HuH-7 (cell line): ENCODE measurements around the gene IRF5.

Experiments used
- DNase-seq: peaks from one replicate; pipeline ENCODE4 v3.0.0; 2011; ENCODE audit warnings: low spot score

Gene IRF5

GRCh38 chr7:128921866-128922440 lies 15.8 kb upstream of the IRF5 start:
- DNase-seq = no peak

DNA sequence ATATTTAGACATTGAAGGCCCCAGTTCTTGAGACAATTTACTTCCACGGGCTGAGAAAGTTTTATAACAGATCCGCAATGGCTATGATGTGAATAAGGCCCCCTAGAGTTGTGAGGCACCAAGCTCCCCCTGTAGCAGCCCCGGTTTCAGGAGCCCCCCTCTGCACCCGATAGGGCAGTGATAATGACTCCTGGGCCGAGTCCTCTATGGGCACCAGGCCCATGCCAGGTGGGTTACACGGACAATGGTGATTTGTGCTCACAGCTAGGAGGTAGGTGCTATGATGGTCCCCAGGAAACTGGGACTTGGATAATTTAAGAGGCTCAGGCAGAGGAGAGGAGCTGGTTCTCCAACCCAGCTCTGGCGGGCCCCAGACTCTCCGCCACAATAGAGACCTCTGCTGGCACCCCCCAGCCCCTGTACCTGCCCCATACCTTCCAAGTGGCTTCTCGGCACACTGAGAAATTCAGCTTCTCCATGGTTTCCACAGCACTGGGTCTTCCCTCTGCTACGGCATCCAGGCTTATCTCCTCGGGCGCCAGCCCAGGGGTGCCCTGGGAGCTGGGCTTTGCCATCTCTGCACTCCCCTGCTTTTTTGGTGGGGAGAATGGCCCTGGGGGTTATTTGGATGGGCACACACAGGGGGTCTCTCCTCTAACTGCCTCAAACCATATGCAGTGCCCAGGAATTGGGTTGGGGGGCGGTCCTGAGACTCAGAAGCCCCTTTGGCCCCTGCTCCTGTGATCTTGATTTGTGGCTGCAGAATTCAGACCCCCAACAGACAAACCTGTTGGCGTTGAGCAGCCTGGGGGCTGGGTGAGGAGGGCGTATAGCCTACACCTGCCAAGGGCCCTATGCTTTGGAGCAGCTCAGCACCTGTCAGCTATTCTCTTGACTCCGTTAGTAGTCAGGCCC lies 15.0 kb upstream of the IRF5 start:
- no peak for DNase-seq

DNA sequence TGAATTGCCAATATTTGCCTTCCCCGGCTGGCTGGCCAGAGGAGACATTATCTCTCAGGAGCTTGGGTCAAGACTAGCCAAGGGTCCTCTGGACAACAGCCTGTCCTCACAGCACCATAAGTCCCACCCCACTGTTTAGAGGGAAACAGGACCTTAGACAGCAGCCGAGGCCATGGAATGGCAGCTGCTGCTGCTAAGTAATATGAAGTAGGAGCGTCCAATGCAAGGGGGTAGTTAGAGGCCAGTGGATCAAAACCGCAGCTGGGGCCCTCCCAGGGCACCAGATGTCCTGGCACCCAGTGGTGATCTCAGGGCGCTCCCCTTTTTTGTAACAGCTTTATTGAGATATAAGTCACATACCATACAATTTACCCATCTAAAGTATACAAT lies 14.3 kb upstream of the IRF5 start:
- DNase-seq = no peak

DNA sequence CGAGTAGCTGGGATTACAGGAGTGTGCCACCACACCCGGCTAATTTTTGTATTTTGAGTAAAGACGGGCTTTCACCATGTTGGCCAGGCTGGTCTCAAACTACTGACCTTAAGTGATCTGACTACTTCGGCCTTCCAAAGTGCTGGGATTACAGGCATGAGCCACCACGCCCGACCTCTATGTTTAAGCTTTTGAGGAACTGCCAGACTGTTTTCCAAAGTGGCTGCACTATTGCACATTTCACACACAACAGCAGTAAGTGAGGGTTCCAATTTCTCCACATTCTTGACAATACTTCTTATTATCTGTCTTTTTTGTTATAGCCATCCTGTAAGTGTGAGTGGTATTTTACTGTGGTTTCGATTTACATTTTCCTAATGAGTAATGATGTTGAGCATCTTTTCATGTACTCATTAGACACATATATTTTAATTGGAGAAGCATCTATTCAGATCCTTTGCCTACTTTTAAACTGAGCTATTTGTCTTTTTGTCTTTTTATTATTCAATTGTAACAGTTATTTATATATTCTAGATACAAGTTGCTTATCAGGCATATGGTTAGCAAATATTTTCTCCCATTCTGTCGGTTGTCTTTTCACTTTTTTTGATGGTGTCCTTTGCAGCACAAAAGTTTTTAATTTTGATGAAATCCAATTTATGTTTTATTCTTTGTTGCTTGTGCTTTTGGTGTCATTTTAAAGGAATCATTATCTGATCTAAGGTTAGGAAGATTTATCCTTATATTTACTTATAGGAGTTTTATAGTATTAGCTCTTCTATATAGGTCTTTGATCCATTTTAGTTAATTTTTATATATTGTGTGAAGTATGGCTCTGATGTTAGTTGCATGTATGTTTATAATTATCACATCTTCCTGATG lies 12.8 kb upstream of the IRF5 start:
- no peak for DNase-seq

DNA sequence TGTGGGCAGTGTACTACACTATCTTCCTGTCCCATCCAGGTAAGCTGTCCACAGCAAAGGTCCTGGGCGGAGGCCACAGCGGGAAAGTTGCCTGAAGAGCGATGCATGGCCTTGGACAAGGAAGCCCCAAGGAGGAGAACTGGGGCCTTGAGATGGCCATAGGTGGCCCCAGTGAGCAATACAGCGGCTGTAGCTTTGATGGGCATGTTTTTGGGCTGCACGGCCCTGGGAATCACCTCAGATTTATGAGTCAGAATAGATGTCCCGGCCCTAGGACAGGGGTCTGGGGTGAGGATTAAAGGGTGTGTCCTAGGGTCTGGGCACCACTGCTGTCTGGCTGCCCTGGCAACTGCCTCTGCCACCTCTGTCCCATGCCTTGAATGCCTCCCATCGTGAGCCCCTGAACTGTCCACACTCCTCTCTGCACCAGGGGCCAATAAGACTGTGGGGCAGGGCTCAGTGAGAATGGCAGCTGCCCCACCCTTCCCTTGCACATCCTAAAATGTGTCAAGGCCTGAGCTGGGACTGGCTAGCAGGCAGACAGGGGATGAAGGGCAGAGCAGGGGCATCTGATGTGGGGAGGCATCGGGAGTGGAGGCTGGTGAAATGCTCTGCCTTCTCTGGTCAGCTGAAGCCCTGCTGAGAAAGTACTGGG lies 9.4 kb upstream of the IRF5 start:
- no peak for DNase-seq

DNA sequence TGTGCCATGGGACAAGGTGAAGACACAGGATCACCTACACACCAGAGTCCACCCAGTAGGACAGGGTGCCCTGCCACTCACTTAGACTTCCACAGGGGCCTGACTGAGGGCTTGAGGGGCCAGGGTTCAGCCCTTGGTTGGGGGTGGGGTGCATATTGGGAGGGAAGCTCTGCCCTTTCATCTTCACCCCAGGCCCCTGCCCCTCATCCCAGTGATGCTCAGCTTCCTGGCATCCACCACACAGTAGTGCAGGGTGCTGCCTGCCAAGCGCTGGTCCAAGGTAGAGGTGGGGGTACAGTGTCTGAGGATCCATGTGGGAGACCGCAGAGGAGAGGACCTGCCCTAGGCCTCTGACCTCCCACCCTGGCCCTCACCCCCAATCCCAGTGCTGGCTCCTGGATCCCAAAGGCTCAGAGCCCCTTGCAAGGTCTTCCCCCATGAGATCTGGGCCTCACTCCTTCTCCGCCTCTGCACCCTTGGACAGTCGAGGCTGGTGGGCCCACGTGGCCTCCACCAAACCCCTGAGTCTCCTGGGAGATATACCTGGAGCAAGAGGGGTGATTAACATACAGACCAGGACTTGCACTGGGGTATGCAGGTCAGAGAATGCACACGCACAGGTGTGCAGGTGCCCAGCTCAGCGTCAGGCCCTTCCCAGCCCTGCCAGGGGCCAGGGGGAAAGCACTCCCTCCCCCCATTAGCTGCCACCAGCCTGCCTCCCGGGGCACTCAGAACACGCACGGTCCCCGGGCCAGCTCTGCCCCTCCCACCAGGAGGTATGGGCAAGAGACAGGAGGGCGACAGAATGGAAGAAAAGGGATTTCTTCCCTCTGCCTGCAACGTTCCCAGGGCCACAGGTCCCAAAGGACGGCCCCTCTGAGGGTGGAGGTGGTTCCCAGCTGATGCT lies 8.6 kb upstream of the IRF5 start:
- no peak for DNase-seq

DNA sequence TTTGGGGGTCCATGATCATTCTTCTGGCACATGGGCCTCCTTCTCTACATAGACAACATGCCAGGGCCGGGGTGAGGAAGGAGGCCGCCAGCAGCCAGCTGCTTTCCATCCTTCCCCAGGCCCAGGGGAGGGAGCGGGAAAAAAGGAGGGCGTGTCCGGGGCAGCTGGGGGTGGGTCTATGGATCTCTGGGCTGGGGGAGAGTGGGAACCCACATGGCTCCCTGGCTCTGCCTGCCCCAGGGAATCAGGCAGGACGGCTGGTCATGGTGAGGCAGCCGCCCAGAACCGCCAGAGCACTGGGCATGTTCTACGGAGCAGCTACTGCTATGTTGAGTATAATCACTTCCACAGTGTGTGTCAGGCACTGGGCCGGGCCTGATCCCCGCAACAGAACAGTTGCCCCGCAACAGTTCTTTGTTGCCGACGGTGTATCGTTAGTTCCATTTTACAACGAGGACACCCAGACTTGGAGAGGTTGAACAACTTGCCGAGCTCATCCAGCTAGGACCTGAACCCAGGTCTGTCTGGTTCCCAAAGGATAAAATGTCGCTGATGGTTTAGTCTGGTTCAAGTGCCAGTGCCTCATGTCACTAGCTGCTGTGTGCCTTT lies 6.4 kb upstream of the IRF5 start:
- DNase-seq = no peak

DNA sequence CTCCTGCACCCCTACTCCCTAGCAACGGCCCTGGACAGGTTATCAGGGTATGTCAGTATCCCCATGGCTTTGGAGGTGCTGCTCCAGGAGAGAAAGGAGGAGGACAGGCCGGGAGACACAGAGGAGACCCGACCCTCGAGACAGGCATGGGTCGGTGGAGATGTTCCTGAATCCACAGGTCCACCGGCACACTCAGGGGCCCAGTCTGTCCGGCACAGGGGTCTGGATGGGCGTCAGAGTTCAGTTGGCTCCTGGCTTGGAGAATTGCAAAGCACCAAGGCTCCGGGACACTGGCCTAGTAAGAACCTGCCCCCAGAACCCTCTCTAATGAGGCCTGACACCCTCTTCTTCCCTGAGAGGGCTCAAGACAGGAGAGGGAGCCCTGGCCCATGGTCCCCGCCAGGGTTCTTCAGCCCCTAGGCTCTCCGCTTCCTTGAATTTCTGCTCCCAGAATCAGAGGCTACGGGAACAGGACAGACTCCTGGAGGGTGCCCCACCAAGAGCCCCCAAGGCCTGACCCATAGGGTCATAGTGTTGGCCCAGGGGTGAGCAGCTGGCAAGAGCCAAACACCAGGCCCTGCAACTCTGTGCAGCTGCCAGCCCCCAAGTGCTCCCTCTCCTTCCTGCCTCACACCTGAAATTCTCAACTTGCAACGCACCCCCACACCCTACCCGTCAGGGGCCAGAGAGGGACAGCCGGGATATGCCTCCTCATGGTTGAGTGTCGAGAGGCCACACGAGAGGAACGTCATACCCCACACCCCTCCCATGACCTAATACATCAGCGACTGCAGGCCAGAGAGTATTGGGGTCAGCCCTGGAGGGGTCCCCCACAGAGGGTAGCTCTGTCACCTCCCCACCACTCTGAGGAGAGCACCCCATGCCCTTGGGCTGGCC lies 5.5 kb upstream of the IRF5 start:
- no peak for DNase-seq

- no peak for DNase-seq
Measured at GRCh38 chr7:128932862-128933179, 4.9 kb upstream of the IRF5 start.

- DNase-seq = no peak
Measured at GRCh38 chr7:128933180-128933891, 4.4 kb upstream of the IRF5 start.

DNA sequence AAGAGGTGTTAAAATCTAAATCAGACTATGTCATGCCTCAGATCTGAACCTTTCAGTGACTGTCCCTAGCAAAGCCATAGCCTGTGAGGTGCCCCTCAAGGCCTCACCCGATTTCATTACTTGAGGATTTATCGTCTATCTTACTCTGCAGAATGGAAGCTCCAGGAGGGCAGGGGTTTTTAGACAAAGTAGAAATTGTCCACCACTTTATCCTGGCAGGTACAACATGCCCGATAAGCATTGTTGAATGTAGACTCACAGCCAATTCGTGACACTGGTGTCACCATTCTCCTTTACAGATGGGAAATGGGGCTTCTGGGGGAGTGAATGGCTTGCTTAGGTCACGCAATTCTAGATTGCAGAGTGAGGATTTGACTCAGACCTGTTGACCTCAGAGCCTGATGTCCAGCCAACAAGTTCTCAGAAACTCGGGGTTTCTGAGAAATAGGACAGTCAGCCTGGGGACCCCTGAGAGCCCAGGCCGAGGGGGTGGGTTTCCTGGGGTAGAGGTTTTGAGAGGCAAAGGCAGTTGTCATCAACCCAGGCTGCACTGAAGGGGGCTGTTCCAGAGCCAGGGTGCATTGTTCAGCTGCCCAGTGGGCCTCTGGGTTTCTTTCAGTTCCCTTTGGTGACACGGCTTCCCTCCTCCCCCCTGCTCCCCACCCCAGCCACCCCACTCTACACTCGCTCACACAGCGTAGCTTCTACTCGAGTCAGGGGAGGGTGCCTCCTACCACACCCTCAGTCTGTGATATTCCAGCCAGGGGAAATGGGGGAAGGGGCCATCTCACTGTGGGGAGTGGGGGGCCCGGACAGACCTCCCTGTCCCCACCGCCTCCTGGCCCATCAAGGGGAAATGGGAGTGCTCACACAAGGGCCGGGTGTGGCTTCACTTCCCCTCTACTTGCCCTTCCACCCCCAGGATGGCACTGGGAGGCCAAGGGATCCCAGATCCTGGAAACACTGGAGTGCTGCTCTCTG lies 3.1 kb upstream of the IRF5 start:
- DNase-seq = no peak

GRCh38 chr7:128935342-128935730 lies 2.4 kb upstream of the IRF5 start:
- no peak for DNase-seq

GRCh38 chr7:128936798-128937197 lies 929 bp upstream of the IRF5 start:
- no peak for DNase-seq

DNA sequence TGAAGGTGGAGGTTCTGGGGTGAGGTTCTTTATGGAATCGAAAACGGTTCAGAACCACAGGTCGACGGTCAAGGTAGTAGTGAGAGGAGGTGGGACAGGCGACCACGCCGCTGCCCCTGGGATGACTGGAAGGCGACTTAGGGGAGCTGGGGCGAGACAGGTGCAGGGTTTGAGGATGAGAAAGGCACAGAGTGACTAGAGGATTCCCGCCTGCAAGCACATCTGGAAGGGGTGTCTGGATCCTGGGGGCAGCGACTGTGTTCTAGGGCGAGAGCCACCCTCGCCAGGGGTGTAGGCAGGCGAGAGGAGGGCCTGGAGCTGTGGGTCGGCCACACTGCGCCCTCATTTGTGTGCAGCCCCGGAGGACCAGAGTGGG lies 468 bp upstream of the IRF5 start:
- no peak for DNase-seq

- no peak for DNase-seq
Measured at GRCh38 chr7:128938544-128939074, 882 bp downstream of the IRF5 start.

DNA sequence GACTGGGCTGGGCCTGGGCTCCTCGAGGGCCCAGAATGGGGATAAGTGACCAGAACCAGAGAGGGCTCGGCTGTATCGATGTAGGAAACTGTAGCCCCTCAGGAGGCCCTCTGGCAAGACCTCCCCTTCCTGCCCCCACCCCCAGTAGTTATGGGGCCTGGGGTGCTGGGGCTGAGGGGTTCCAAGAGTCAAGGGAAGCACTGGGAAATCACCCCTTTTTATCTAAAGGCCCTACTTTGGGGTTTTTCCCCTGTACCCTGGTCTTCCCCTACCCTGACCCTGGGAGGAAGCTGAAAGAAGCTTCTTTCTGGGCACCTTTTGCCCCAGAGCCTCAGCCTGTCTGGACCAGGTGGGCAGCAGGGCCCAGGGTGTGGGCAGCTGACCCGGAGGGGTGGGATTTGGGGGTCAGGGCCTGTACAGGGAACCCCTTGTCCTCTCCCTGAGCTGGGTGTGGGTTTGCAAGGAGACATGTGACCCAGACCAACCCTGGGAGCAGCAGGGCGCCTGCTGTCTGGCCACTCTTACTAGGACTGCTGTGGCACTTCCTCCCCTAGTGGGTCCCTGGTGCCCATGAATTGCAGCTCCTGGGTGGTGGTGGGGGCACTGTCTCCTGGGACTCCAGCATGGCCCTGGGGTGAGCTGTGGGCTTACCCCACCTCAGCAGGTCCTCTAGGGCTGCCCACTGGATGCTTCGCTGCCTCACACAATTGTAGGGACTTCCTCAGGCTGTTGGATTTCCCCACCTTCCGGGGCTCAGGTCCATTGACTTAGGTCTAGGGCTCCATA lies 1.5 kb downstream of the IRF5 start:
- DNase-seq = no peak

- no peak for DNase-seq
Measured at GRCh38 chr7:128939861-128940410, 2.2 kb downstream of the IRF5 start.
